DMS 273 (cell line): Measurements from ENCODE around the gene CIAO1.
"Not testable (repeated sequence)": the region's sequence is repeated elsewhere in the genome, so short reads cannot be mapped to it uniquely, and the experiment has no call there.

Experiments
- DNase-seq: peaks from one replicate; lab custom pipeline; 2025; ENCODE audit not compliant: unreplicated experiment; lab: John Stamatoyannopoulos, UW

The CIAO1 gene

DNA sequence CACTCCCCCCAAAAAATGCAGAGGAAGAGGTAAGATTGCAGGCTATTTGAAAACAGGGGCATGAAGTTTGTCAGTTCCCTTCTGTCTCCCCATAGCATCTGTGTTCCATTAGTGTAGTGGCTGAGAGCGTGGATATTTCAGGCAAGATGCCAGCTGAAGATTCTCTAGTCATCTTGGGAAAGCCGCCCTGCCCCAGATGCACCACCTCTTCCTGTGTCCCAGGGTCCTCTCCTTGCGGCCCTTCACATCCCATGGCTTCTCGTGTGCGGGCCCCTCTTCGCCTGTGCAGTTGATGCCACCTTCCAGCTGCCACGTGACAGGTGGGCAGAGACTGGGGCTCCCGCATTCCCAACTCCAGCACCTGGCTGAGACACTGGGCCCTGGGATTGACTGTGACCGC, 16.4 kb upstream of the CIAO1 start:
- DNase-seq = peak; percentile 48

DNA sequence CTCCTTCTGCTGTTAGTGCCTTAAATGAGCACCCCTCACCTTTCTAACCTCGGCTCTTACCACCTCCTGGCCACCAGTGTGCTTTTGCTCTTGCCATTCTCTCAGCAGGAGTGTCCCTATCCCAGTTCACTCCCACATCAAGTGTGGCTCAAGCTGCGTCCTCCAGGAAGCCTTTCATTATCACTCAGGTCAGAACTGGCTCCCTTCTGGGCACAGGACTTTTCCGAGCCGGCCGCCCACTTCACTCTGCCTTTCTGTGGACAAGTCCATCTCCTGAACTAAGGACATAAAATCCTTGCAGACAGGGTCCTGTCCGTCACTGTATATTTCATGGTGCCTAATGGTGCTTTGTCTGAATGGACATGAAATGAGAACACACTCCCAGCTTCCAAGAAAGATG, 15.8 kb upstream of the CIAO1 start:
- DNase-seq = no peak

DNA sequence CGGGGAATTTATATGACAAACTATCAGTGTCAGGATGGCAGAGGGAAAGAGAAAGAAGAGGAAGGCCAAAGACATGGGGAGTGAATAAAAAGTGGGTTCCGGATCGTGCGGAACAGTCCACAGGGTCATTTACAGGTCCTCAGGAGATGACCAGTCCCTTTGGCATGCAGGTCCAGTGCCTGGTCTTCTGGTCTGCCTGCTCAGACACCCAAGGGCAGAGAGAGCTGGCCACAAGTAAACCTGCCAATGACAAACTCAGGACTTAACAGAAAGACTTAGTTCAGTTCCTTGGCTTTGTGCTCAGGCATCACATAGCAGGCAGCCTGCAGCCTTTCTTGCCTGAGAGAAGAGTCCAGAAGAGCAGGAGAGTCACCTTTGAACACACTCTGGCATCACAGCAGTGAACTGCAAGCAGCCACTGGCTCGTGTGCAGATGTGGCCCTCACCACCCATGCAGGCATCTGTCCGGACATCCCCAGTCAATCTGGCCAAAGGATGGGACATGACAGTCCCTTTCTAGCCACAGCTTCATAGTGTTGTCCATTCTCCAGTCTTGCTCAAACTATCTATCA, 14.2 kb upstream of the CIAO1 start:
- peak; percentile 47 for DNase-seq

DNA sequence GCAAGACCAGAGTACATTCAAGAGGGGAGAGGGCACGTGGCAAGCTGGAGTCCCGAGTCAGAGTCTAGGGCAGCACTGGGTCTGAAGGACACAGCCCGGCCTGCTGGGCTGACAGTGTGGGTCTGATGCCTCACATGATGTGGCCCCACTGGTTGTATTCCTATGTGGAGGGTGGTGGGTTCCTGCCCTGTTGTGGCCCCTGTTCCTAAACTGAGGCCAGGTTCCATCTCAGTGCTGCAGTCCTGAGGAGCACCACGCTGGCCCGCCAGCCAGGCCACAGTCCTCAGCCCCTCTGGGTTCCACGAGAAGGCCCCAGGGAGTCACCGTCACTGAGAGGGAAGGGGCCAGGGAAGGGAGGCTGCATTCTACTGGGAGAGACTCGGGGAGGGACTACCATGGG, 13.5 kb upstream of the CIAO1 start:
- no peak for DNase-seq

DNA sequence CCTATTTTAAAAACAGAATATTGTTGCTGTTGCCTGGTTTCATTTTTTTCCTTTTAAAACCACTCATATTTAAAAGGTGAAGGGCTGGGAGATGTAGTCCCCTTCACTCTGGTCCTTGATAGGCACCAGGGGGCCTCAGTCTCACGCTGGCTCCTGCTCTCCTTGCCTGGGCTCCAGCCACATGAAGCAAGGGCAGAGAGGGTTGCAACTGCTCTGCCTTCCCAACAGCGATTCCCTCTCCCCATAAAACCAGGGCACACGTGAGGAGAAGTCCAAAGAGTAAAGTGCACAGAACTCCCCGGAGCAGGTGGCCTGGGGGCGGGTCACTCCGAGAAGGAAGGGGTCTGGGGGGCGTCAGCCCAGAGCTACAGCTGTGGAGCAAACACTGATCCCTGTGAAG, 13.0 kb upstream of the CIAO1 start:
- no peak for DNase-seq

DNA sequence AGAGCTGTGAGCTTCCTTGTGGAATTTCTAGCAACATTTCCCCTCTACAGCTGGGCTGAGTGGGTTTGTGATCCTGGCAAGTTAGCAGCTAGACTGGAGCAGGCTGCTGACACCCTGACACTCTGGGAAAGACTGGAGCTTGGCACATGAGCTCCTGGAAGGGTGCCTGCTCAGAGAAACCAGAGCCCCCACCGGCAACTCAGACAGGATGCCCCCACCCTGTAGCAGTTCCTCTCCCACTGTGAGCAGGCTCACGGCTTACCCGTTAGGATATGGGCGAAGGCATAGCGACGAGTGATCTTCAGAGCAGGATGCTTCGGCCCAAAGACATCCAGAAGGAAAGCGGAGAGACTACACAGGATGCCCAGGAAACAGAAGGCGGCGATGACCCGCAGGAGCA, 11.5 kb upstream of the CIAO1 start:
- no peak for DNase-seq

DNA sequence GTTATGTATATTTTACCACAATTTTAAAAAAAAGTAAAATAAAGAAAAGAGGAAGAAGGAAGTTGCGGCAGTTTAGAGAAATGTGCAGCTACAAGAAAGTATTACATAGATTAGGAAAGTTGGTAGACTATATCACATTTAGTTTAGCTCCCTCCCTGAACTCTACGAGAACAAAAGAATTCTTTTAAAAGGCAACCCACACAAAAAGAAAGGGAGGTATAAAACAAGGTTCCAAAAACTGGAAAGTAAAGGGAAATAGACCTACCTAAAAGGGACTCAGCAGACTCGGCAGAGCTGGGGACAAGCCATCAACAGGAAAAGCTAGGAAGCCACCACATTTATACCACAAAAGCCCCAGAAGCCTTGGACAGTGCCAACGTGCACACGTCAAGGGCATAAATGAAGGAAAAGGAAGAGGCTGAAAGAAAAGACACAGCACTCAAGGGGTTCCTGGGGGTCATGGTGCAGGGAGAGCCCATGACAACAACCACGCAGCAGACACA, 9.4 kb upstream of the CIAO1 start:
- DNase-seq = no peak

DNA sequence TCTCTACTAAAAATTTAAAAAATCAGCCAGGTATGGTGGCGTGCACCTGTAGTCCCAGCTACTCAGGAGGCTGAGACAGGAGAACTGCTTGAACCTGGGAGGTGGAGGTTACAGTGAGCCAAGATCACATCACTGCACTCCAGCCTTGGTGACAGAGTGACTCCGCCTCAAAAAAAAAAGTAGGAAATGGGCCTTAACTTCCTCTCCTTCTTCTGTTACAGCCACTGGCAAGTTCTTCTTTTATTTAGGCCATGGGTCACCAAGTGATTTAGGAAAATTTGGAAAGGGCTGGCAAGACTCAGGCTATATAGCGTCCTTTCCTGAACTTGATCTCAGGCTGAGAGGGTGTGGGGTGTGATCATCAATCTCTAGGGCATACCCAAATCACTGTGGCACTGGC, 8.3 kb upstream of the CIAO1 start:
- not testable (repeated sequence) for DNase-seq

DNA sequence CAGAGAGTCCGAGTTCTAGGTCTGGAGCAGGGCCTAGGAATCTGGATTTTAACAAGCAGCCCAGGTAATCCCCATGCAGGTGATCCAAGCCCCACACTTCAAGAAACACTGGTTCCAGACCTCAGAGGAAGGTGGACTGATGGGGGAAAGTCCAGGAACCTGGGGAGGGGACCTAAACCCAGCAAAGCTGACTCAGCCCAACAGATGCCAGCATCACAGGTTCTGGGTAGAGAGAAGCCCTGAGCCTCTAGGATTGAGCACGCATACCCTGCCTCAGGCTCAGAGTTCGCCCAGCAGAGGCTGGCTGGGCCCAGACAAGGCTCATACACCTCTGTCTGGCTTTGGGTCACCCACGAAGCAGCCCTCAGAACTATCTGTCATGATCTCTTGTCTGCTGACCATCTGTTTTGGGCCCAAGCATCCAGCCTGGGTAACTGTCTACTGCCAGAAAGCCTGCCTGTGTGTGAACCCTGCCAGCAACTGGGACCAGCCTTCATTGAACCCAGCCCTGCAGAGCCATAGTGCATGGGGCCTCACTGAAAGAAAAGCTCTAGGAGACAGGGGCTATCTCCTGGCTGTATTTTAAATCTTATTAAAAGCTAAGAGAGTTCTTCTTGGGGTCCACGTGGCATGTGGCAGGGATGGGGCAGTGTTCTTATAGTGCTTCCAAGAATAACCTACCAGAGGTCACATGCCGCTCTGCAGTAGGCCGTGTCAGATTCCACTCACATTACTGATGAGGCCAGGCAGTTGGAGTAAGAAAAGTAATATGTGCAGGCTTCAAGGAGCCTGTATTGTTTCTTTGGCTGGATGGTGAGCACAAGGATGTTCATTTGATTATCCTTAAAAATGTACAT, 7.6 kb upstream of the CIAO1 start:
- no peak for DNase-seq

DNA sequence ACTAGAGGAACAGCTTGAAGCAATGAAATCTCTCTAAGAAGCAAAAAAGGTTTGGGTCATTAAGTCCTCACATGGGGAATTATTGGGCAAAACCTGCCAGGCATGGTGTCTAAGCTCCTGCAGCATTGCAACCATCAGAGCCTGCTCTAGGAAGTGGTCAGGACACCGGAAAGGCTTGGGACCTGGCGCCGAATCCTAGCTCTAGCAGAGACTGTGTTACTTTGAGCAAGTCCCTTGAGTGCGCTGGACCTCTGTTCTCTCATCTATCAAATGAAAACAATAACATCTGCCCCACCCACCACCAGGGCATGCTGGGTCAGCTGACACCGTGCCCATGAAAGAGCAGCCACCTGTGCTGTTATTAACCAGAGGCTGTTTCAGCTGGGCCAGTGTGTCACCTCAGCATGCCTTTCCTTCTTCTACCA, 6.5 kb upstream of the CIAO1 start:
- DNase-seq = peak; percentile 67

DNA sequence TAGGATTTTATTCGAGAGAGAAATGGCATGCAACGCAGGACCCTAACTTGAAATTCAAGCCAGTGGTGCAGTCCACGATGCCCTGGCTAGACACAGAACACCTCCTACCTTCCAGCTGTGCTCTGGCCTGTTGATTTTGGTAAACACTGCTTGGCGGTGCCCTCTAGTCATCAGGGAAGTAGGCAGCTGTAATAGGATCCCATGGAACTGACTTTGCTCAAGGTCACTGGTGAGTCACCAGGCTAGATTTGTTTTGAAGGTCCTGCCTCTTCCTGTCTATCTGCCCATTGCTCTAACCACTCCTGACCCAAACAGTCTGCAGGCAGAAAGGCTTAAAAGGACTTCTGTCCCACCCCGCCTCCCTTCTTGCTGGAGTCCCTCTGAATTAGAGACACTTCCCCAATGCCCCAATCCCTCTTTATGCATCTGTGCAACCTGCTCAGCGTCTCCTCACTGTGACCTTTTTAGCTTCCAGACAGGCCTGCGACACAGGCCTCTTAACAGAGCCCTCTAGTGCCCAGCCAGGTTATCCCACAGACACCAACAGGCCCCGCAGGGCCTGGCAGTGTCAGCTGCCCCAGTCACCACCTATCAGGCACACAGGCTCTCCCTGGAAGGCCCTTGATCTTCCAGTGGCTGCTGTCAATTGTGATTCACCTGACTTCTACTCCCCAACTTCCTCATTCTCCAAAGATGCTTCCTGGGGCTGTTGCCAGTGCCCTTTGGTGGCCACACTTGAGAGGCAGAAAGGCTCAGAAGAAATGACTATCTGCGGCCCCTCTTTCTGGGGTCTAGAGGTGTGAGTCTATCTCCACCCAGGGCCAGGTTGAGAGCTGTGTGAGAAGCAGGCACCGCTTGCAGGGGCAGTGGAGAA, 5.4 kb upstream of the CIAO1 start:
- DNase-seq = peak; percentile 82

DNA sequence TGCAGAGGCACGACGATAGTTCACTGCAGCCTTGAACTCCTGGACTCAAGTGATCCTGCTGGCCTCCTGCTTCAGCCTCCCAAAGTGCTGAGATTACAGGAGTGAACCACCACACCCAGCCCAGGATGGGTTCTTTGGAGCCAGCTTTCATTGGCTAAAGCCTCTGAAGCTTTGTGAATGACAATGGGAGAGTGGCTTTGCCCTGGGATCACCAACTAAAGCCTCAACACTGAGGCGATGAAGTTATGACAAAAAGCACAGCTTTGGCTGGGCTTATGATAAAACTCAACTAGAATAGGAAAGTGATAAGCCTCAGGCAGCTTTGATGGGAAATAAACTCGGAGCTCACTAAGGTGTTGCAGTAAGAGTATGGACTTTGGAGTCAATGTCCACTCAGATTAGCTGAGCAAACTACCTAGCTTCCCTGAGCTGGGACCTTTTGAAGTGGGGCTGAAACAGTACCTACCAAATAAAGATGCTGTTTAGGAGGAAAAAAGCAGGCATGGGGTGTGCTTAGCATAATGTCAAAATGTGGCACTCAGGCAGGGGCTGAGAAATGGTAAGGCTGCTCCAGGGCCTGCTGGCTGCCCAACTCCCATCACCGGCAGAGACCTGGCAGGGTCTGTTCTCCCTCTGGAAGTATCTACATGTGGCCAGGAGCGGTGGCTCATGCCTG, 4.6 kb upstream of the CIAO1 start:
- DNase-seq = no peak

DNA sequence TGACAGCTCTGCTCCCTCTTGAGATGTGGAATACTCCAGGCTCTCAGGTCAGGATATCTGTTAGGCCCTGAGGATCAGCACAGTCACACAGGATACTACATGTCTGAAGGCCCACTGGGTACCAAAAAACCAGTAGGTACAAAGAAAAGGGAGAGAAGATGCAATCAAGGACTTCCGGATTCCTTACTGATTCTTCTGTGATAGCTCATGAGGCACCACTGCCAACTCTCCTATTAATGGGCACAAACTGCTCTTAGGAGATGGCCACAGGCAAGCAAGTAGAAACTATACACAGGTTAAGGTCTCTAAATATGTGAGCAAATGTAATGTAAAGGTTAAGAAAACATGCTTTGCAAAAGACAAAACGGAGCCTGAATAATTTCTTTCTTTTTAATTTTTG, 3.7 kb upstream of the CIAO1 start:
- DNase-seq = no peak

DNA sequence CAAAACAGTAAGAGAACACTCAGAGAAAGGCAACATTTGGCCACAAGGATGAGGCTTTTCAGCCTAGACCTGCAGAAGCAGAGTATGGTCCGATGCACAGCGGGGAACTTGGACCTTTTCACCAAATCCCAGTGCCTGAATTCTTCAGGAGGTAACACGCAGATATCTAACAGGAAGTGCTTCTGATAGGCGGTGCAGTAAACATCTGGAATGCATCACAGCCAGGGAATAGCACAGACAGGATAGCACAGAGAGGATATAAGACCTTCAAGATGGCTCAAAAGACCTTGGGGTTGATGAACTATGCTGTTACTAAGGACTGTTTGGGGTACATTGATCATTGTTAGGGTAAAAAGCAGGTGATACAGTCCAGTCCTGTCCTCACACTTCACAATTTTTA, 1.9 kb upstream of the CIAO1 start:
- DNase-seq = no peak

DNA sequence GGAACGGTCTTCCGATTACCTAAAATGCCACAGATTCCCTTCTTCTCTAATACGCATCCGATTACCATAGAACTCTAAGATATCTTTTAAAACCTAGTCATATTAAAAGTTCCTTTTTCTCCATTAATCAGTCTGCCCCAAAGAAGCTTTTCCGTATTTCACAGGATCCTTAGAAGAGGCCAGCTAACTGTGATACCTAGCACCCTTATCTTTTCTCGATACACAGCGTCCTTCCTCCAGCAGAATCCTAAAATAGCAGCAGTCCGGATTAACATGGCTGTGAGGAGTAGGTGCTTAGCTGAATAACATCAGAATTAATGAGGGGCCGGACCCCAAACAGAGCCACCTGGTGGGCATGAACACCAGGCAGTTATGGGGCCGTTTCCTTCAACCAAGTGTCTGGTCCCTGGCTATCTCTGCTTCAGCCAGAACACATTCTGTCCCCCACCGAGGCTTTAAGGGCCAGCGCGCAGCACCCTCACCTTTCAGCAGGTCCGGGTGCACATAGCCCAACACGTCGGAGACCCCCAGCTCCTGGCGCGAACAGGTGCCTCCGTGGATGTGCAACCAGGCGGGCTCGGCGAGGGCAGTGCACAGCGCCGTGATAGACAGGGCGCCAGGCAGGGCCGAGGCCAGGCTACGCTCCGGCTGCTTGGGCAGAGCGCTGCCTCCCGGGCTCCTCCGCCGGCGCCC, 1.2 kb upstream of the CIAO1 start:
- peak; percentile 73 for DNase-seq

DNA sequence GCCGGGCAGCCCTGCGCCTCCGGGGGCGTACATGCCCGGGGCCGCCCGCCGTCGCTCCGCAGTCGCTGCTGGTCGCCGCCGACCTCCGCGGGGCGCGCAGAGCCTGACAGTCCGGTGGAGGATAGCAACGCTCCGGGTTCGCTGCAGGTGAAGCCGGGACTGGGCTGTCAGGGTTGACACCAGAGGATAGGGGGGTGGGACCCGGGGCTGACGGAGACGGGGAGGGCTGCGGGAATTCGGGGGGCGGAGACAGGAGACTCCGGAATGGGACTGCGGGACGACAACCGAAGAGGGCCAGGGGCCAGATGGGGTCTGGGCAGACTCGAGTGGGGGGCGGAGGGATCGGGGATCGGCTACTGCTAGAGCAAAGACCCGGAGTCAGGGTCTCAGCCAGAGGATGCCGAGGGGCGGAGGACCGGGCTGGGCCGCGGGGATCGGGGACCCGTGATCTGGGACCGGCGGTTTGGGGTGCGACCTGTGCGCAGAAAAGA, 631 bp upstream of the CIAO1 start:
- DNase-seq = peak; percentile 84

DNA sequence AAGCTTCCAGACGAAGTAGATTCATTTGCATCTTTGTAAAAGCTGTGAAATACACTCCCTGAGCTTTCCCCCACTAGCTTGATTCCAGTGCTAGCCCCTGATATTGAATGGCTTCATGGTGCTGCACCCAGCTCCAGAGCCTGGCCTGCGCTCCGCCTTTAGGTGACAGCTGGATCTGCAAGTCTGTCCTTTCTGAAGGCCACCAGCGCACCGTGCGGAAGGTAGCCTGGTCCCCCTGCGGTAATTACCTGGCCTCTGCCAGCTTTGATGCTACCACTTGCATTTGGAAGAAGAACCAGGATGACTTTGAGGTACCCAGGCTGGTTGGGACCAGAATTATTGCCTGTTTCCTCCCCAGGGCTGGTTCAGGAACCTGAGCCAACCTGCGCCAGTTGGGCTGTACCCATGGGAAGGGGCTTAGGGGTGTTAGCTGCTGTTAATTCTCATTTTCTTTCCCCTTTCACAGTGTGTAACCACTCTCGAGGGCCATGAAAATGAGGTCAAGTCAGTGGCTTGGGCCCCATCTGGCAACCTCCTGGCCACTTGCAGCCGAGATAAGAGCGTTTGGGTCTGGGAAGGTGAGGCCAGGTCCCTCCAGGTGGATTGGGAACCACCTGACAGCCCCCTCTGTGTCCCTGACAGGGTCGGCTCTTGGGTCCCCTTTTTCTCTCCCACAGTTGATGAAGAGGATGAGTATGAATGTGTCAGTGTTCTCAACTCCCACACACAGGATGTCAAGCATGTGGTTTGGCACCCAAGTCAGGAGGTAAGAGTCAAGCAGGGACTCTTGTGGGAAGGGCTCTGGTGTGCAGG, 1.3 kb downstream of the CIAO1 start:
- peak; percentile 72 for DNase-seq

DNA sequence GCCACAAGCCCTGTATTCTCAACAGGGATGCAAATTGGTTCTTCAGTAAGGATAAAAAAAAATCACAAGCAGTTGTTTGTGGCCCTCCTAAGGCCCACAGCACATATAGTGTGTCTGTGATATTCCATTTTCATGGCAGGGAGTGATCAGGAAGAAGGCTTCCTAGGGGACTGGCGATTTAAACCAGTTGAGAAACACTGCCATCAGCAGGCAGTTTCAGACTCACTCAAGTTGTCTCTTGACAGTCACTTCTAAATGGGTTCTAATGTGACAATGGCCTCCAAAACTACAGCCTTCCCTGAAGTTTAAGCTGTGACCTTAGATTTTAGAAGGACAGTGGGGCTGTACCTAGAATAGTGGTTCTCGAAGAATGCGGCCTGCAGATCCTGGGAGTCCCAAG, 6.0 kb downstream of the CIAO1 start:
- no peak for DNase-seq

DNA sequence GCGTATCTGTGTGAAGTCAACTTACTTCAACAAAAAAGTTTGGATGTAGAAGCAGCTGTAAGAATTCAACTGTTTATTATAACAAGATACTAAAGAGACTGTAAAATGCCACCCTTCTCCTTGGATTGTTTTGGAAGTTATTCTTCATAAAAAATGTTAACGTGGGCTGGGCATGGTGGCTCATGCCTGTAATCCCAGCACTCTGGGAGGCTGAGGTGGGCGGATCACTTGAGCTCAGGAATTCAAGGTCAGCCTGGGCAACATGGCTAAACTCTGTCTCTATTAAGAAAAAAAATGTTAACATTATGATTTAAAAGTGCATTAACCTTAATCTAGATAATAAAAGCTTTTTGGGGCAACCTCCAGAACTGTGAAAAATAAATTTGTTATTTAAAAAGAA, 7.7 kb downstream of the CIAO1 start:
- no peak for DNase-seq
